D721Med (cell line): ENCODE data around the gene JAGN1.
"Not testable (repeated sequence)": the region's sequence is repeated elsewhere in the genome, so short reads cannot be mapped to it uniquely, and the experiment has no call there.

Experiments
- DNase-seq: peaks from one replicate; pipeline ENCODE4 v3.0.0; 2011; ENCODE audit warnings: low spot score; ENCODE audit not compliant: insufficient read length
- FAIRE-seq: peaks from 2 replicates; lab custom pipeline; 2011; peaks lifted over from hg19 to GRCh38; lab: Jason Lieb, UNC
- CTCF ChIP-seq: IDR thresholded peaks from 2 replicates; pipeline ENCODE4 v1.5.1; 2012; ENCODE audit warnings: mild to moderate bottlenecking, control low read depth; ENCODE audit not compliant: insufficient read depth; ENCODE audit errors: missing control alignments

Gene JAGN1

GRCh38 chr3:9890249-9891071, at the start of gene JAGN1:
Gene JAGN1, plus strand, starts transcription at chr3:9890610. Its CDS starts 113 bp downstream, at chr3:9890723.
- peak; percentile 58 for DNase-seq
- no peak for FAIRE-seq
- no peak for TF ChIP-seq CTCF

- FAIRE-seq (no peak), DNase-seq (no peak)
- TF ChIP-seq CTCF: no peak
Observed at GRCh38 chr3:9841015-9841414, 49.4 kb upstream of the JAGN1 start.

GRCh38 chr3:9843715-9844438, 46.5 kb upstream of the JAGN1 start, which contains the start of gene RPUSD3:
Gene RPUSD3, minus strand, starts transcription at chr3:9844008. Its CDS starts 18 bp downstream, at chr3:9843990.
- peak; percentile 97 for DNase-seq
- FAIRE-seq: no peak
- TF ChIP-seq CTCF: no peak

GRCh38 chr3:9846231-9846630, 44.2 kb upstream of the JAGN1 start:
- no peak for FAIRE-seq
- no peak for TF ChIP-seq CTCF
- no peak for DNase-seq

- no peak for TF ChIP-seq CTCF
- DNase-seq (no peak), FAIRE-seq (no peak)
Observed at GRCh38 chr3:9846931-9847488, 43.4 kb upstream of the JAGN1 start.

GRCh38 chr3:9847870-9848269, 42.5 kb upstream of the JAGN1 start:
- DNase-seq, FAIRE-seq: not testable (repeated sequence)

- DNase-seq, FAIRE-seq: not testable (repeated sequence)
- TF ChIP-seq CTCF: peak; percentile 54
Observed at GRCh38 chr3:9848860-9849259, 41.5 kb upstream of the JAGN1 start.

GRCh38 chr3:9851383-9851782, 39.0 kb upstream of the JAGN1 start:
- FAIRE-seq, DNase-seq: not testable (repeated sequence)

GRCh38 chr3:9851926-9852325, 38.5 kb upstream of the JAGN1 start:
- not testable (repeated sequence) for FAIRE-seq, DNase-seq
